AG04450 (cell line): Measurements from ENCODE around the gene STAP1. TPM values are rescaled to one million over a fixed set of nuclear protein-coding genes. Genes with fewer than 3 reads are reported as not detected.

Experiments
- CTCF ChIA-PET: fragments of 300-600, 350-600 bp; formaldehyde crosslinking; extraction: SDS; loops from one replicate; lab custom pipeline; 2022; ENCODE audit warnings: antibody characterized with exemption, inconsistent platforms; lab: Charles Lee
- POLR2A ChIA-PET: fragments of 350-600 bp; formaldehyde crosslinking; extraction: SDS; loops from one replicate; lab custom pipeline; 2021; ENCODE audit warnings: antibody characterized with exemption, inconsistent platforms; lab: Yijun Ruan, JAX
- DNase-seq: peaks from one replicate; pipeline ENCODE4 v3.0.0-alpha.2; 2011; ENCODE audit warnings: low read depth, low spot score
- H3K27ac ChIP-seq: one replicate; pipeline ENCODE4 v1.5.1; 2012; ENCODE audit warnings: low read depth, low read length, control low read depth
- H3K27me3 ChIP-seq: one replicate; pipeline ENCODE4 v1.6.0; 2012; ENCODE audit warnings: low read length; ENCODE audit not compliant: control insufficient read depth, insufficient read depth
- H3K4me3 ChIP-seq: 2 replicates; pipeline ENCODE4 v1.5.1; 2011; ENCODE audit warnings: mild to moderate bottlenecking, low read depth, low read length, control low read depth
- H3K9me3 ChIP-seq: 2 replicates; pipeline ENCODE4 v1.5.1; 2012; ENCODE audit warnings: low read length; ENCODE audit not compliant: control insufficient read depth, insufficient read depth
- polyA plus RNA-seq: library from polyadenylated mRNA; depleted of rRNA; stranded (reverse); fragments of >200 nt; gene quantifications from 2 replicates; pipeline ENCODE4 v1.2.3, GENCODE V29; 2011
- TF ChIP-seq, protein P1 (sequence below): IDR thresholded peaks from 2 replicates; pipeline ENCODE4 v1.5.1; 2011; ENCODE audit warnings: low read depth, low read length, control low read depth, inconsistent platforms

The STAP1 gene
- polyA plus RNA-seq, 1 experiment: not detected

DNA sequence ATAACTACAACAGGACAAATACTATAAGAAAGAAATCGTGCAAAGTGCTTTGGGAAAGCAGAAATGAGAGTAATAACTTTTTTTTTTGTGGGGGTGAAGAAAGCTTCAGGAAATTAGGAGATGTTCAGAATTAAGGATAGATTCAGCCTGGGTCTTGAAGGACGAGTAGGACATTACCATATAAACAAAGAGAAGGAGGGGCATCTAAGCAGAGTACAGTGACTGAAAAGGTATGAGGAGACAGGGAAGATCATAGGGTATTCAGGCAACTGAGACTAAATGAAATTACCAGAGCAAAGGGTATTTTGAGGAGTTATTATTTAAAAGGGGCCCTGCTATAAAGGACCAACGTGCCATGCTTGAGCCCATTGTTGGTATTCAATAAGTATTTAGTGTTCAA, 3.1 kb upstream of the STAP1 start:
- no peak for DNase-seq
- TF ChIP-seq, protein P1, sequence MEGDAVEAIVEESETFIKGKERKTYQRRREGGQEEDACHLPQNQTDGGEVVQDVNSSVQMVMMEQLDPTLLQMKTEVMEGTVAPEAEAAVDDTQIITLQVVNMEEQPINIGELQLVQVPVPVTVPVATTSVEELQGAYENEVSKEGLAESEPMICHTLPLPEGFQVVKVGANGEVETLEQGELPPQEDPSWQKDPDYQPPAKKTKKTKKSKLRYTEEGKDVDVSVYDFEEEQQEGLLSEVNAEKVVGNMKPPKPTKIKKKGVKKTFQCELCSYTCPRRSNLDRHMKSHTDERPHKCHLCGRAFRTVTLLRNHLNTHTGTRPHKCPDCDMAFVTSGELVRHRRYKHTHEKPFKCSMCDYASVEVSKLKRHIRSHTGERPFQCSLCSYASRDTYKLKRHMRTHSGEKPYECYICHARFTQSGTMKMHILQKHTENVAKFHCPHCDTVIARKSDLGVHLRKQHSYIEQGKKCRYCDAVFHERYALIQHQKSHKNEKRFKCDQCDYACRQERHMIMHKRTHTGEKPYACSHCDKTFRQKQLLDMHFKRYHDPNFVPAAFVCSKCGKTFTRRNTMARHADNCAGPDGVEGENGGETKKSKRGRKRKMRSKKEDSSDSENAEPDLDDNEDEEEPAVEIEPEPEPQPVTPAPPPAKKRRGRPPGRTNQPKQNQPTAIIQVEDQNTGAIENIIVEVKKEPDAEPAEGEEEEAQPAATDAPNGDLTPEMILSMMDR: no peak
- H3K4me3 ChIP-seq: no peak overlapping the region
- POLR2A ChIA-PET: no interaction called here
- H3K27me3 ChIP-seq: peaks cover 3% of the 10 kb centered on the region
- no peak overlapping the region for H3K27ac ChIP-seq
- no peaks in the 10 kb centered on the region for H3K9me3 ChIP-seq
- CTCF ChIA-PET: no interaction called here

DNA sequence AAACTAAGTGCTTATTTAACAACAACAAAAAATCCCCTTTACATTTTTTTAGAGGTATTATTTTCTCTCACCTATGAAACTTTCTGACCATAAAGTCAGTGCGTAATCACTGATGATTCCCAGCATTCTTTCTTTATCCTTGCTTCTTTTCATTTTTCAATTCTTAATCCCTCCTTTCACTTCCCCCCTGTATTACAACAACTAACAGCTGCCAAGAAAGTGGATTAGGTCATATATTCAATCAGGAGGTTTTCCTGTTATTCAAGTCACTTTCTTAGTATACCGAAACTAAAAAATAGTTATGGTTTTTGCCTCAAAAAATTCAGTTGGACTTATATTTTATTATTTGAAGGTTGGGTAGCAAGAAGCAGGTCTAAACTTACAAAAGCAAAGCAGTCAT, 2.1 kb upstream of the STAP1 start:
- no peak for DNase-seq

DNA sequence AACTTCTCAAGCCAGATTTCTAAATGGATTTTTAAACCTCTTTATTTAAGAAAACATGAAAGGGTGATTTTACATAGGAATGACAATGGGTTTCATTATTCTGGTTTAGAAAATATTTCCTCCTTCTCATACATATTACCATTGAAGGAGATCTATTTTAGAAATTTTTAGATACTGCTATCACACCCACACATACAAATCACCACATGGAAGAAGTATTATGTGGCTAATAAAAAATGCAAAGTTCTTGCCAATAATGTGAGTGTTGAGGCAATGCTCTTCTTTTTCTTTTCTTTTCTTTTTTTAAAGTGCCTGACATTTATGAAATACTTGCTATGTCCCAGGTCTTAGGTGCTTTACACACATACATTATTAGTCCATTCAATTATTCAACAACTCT, 6.8 kb downstream of the STAP1 start:
- ChIA-PET POLR2A (no interaction called here), CTCF (no interaction called here)
- no peak for DNase-seq
- no peaks in the 10 kb centered on the region for H3K27me3 ChIP-seq
- TF ChIP-seq, protein P1: no peak
- H3K9me3 ChIP-seq: no peaks in the 10 kb centered on the region
- H3K27ac ChIP-seq: no peak overlapping the region
- no peak overlapping the region for H3K4me3 ChIP-seq

More for the DNA sequence above, 2.1 kb upstream of the STAP1 start:
- Histone ChIP-seq H3K4me3 (no peak overlapping the region), H3K27me3 (peaks cover 3% of the 10 kb centered on the region), H3K9me3 (no peaks in the 10 kb centered on the region), H3K27ac (no peak overlapping the region)
- ChIA-PET CTCF (no interaction called here), POLR2A (no interaction called here)
- TF ChIP-seq, protein P1: no peak

DNA sequence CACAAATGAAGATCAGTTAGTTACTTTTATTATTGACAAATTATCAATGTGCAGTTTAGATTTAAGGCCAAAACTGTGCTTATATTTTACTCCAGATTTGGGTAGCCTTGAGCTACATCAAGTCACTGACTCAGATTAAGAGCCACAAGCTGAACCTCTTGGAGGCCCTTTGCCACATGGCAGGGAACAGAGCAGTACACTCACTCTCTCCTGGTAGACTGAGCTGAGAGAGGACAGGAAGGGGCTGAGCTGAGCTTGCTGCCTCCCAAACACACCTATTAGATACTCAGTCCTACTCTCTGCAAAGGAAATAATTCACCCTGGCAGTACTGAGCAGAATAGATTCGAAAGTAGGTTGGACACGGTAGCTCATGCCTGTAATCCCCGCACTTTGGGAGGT, 7.8 kb downstream of the STAP1 start:
- TF ChIP-seq, protein P1: no peak
- no peak overlapping the region for H3K4me3 ChIP-seq
- H3K27me3 ChIP-seq: no peaks in the 10 kb centered on the region
- ChIA-PET POLR2A (no interaction called here), CTCF (no interaction called here)
- DNase-seq: no peak
- H3K27ac ChIP-seq: no peak overlapping the region
- no peaks in the 10 kb centered on the region for H3K9me3 ChIP-seq

DNA sequence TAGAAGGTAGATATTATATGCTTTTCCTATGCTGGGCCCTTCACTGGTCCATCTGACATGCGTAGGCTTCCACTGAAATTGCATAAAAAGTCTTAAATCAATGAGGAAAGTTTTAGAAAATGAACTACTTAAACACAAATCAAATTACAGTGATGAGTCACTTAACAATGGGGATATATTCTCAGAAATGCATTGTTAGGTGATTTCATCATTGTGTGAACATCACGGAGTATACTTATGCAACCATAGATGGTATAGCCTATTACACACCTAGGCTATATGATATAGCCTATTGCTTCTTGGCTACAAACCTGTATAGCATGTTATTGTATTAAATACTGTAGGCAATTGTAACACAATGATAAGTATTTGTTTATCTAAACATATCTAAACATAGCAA, 10.3 kb downstream of the STAP1 start:
- DNase-seq: no peak
- H3K27ac ChIP-seq: no peak overlapping the region
- TF ChIP-seq, protein P1: no peak
- H3K4me3 ChIP-seq: no peak overlapping the region
- H3K9me3 ChIP-seq: no peaks in the 10 kb centered on the region
- no peaks in the 10 kb centered on the region for H3K27me3 ChIP-seq
- ChIA-PET POLR2A (no interaction called here), CTCF (no interaction called here)
